Stimulated activated CD4-positive, alpha-beta T cell treated with anti-CD3 and anti-CD28 coated beads, Interleukin-1b, Interleukin-23, amount 100 ng/mL, for 24 hours (primary cell): ENCODE measurements around the gene ALDH3B2.
"Not testable (repeated sequence)": the region's sequence is repeated elsewhere in the genome, so short reads cannot be mapped to it uniquely, and the experiment has no call there.

Experiments
- DNase-seq, 4 experiments: peaks; one replicate each; pipeline ENCODE4 v3.0.0-alpha.2; 2020; ENCODE audit warnings: low read depth in 4 of 4, low spot score in 1 of 4

The ALDH3B2 gene

DNA sequence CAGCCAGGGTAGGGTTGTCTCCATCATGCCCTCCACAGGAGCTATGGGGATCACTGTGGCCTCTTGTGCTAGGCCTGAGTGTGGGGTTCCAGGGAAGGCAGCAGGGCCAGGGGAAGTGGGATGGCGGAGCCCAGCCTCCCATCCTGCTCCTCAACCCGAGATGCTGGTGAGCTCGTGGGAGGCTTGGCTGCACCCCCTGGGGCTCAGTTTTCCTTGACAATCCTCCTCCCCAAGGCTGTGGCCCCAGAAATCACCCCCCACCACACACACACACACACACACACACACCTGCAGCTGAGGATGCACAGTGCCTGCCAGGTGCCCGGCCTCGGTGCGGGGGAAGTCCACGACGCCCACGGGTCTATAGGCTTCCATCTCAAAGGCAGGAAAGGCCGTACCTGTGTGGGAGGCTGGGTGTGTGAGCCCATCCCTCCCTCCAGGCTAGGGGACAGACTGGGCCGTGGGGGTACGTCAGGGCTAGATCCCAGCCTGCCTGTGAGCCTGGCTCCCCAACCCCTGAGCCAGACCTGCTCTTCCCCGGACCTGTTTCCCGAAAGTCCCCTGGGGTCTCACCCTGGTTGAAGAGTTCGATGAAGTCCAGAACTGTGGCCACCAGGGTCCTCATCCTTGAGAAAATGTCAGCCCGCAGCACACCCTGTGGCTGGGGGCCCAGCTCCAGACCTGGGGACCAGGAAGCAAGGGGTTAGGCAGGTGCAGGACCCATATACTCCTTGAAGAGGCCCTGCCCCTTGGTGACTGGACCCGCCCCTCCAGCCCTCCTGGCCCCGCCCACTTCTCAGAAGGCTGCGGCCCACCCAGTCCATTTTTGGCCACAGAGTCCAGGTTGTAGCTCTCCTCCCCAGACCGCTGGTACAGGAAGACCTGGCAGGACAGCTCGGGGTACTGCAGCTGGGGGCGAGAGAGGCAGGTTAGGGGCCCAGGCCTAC lies 29.7 kb downstream of the ALDH3B2 start:
- no peak for DNase-seq

DNA sequence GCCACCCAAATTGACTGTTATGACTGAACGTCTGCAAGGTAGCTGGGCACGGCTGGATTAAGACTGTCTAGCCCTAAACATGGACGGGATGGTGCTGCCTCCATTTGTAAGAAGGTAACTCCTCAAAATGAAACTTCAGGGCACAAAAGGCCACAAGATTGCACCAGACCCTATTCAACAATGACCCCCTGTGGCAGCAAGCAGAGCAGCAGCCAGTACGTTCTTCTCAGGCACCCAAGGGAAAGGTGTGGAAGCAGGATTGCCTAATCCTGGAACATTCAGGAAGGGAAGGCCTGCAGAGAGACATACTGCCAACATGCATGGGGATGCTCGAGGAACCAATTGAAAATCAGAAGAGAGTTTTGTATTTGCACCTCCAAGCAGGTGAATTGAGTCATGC lies 30.4 kb downstream of the ALDH3B2 start:
- DNase-seq: no peak

DNA sequence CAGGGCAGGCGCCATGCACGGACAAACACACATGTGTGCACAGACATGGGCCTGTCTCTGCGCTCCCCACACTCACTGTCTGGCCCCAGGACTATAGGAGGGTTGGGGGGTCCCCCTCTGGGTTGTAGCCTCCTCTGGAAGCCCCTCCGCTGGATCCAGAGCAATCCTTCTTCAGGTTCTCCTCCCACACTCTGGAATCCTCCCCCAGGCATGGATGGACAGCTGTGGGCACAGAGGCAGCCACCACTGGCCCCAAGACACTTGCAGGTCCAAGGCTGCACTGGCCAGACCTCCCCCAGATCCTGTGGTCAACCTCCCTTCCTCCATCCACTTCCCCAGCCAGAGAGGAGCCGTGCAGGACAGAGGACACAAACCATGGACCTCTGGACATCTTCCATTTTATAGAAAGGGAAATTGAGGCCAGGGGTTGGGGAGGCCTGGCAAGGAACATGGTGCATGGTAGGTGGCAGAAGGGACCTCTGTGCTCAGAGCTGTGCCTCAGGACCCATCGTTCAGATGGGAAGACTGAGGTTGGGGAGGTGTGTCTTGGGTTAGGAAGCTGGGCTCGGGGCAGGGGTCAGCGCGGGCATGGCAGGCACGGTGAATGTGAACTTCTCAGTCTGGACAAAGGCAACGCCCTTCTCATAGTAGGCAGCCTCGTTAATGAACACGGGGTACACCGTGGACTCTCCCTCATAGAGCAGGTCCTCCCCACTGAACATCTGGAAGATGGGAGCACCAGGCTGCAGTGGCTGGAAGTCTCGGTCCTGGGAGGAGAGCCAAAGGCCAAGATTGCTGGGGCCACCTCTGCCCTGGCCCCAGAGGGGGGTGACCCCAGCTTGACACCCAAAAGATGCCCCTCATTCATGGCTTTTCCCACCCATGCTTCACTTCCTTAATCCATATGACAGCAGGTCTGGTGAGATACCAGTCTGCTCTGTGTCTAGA lies 32.0 kb downstream of the ALDH3B2 start:
- DNase-seq: no peak

DNA sequence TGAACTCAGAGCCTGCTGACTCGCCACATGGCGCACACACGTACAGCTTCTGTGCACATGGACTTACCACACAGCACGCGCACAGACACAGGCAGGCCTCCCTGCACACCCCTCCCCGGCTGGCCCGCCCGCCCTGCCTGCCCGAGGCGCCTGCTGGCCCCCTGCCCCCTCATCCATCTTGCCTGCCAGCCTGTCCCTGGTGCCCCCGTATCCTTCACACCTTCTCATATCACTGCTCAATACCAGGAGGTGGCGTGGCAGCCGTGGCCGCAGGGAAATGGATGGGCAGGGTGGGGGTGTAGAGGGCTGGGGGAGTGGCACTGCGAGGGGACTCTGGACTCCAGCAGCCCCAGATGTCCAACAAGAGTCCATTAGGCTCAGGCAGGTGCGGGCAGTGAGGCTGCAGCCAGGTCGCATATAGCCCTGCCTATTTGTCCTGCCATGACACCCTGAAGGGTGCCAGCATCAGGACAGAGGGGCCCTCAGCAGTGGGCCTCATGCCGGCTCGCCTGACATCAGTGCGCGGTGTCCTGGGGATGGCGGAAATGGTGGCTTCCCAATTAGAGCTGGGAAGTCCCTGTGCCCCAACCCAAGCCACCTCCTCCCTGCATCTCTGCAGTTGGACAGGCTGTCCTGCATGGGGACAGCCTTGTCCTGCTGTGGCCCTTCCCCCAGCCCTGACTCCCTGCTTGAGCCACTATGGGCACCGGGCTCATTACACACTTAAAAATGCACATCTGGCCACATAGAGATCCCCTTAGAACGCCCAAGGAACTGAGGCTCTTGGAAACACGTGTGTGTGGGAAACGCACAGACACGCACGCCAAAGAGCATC lies 32.9 kb downstream of the ALDH3B2 start:
- no peak for DNase-seq

DNA sequence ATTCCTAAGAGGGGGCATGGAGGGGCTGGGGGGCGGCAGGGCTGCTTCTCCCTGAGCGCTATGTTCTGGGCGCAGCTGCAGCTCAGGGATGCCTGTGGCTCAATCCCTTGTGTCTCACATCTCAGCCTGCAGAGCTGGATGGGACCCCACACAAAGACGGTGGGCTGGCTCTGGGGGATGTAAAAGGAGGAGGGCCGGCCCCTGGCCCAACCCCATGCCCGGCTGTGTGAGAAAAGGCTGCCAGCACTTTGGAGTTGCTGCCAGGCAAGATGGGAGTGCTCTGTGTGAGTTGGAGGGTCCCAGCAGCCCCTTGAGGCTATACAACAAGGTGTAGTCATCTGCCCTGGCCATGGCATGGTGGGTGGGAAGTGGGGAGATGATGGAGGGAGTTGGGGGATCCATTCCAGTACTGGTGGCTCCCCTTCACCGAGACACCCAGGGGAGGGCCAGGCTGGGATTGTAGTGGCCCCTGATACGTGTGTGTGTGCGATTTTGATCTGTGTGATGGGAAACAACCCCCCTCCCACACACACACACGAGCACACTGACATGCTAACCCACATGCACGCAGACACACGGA lies 33.6 kb downstream of the ALDH3B2 start:
- DNase-seq: no peak

DNA sequence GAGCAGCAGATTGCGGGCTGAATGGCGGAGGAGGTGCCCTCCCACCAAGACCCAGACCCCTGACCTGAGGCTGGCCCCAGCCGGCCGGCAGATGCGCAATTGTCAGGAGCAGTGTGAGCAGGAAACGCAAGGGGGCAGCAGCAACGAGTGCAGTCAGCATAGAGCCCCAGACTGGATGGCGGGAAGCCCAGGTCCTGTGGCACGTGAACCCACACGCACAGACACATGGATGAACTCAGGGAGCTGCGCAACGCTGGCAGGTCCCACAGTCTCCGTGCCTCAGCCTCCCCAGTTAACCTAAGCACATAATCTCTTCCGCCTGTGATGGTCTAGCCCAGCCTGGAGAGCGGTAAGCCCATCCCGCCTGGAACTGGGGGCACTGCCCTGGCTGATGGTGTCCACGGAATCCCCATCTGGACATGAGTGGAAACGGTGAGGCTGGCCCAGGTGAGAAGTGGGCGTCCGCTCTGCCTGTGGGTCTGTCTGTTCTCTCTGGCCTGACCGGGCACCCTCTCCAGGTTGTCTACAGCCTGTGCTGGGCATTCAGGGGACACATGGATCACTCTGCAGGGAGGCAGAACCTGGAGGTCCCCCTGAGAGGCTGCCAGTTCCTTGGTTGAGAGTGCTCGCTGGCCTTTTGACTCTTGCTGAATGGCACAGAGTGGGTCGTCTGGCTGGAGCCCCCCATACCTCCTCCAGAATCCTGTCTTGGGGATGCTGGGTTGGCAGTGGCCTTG lies 34.2 kb downstream of the ALDH3B2 start:
- peak in 2 of 4 experiments; percentile 38 to 43 for DNase-seq

DNA sequence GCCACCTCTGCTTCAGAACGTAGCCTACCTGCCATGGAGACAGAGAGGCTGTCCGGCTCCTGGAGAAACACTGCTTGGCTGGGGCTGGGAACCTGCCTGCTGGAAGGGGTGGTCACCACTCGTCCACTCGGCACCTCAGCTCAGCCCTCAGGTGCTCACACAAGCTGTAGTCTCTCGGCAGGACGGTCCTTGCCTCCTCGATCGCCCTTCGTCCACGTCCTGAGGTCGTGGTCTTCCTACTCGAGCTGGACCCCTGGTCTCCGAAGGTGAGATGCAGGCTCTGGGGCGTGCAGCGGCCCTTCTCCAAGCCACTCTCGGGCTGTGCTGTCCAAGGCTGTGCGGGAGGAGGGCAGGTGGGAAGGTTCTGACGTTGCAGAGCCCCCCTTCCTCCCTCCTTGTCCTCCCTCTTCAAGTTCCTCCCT lies 35.0 kb downstream of the ALDH3B2 start, which contains the start of gene TBX10:
TSS of gene TBX10 (minus strand) at position 326 of the 422 bp plus-strand sequence. CDS start at position 35, 291 bp downstream.
- no peak for DNase-seq

DNA sequence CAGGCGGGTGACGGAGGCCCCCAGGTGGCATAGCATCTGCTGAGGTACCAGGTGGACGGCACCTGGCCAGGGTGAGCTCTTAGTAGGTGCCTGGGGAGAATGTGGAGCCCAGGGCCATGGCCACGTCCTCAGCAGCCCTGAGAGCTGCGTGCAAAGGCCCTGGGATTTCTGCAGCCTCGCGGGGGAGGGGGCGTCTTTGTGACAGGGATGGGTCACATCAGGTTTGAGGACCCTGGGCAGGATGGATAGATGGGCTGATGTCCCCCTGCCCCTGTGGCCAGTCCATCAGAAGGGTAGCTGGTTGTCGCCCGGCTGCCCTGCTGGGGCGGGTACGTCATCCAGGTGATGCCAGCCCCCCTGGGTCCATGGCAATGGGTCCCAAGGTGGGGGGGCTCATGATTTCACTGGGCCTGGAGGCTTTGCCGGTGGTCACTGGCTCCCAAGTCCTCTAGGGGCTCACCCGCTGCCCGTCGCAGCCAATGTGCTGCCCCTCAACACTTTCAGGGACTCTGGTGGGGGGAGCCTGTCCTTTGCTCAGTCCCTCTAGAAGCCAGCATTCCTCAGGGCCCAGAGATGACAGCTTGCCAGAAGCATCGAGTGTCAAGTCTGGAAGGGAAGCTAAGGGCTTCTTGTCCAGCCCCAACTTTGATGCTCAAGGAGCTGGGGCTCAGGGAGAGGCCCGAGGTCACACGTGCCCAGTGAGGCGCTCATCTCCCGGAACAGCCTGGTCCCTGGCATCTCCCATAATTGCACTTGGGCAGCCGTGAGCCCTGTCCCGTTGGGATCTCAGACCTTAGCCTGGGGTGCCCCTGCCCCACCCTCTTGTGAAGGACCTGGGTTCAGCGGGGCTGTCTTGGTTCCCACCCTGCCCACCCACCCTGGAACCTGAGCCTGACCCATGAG lies 35.6 kb downstream of the ALDH3B2 start:
- DNase-seq: no peak

DNA sequence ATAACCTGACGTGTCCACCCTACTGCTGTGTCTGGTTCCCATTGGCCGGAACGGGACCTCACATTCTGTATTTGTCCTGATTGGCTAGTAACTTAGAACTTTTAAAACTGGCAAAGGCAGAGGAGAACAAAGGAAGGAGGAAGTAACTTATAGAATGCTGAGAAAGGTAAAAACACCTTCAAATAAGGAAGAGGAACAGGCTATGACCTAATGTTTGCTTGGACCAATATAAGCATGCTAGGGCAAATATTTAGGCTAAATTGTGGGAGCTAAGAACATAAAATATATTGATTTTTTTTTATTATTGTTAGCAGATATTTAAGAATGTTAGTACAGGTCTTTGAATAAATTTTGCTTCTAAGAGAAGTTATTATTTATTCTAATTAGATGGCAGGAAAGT lies 37.0 kb downstream of the ALDH3B2 start:
- DNase-seq: not testable (repeated sequence)

DNA sequence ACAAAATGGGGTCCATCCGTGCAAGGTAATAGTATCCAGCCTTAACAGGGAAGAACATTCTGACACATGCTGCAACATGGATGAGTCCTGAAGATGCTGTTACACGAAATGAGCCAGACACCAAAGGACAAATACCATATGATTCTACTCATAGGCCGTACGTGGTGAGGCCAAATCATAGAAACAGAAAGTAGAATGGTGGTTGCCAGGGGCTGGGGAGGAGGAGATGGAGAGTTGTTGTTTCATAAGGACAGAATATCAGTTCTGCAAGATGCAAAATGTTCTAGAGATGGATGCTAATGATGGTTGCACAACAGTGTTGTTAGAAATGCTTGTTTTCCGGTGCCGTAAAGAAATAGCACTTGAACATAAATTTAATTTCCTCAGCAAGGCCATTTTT lies 37.5 kb downstream of the ALDH3B2 start:
- no peak for DNase-seq

DNA sequence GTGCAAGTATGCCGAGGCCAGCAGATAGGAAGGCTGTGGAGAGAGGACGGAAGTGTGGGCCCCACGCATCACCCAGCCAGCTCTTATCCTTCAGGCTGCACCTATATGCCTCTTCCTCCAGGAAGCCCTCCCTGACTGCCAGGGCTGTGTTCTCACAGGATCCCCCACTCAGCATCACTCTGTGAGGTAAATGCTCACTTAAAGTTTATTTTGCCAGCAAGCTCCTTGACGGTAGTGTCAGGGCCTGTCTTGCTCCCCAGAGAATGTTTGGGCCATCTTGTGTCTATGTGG lies 39.2 kb downstream of the ALDH3B2 start:
- no peak for DNase-seq

DNA sequence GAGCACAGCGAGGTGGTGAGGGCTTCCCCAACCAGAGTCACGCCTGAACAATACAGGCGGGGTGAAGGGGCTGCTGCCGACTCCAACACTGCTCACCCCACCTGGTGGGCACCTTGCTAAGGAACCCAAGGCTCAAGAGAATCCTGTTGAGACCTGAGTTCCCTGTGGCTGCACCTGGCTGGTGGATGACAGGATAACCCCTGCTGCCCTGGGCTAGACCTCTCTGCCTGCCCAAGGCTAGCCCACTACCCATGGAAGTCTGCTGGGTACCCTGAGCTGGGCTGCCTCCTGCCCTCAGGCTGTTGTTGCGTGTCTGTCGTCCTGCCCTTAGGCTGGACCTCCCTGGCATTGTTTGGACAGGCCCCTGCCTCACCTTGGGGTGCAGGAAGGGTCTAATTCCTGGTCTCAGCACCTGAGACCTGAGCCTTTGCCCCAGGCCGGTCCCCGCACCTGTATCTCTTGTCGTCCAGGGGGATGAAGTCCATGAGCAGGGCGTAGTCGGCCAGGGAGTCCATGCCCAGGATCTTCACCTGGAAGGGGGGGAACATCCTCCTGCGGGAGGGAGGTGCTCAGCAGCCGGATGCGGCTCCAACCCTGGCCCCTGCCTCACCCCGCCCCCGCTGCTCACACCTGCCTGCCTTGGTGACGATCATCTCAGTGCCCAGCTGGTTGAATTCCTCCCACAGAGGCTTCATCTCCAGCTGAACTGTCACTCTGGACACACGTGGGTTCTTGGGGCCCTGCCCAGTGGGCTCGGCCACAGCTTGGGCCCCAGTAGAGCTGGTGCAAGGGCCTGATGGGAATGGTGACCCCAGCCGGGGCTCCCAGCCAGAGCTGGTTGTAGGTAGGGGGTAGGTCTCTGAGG lies 39.8 kb downstream of the ALDH3B2 start:
- no peak for DNase-seq

DNA sequence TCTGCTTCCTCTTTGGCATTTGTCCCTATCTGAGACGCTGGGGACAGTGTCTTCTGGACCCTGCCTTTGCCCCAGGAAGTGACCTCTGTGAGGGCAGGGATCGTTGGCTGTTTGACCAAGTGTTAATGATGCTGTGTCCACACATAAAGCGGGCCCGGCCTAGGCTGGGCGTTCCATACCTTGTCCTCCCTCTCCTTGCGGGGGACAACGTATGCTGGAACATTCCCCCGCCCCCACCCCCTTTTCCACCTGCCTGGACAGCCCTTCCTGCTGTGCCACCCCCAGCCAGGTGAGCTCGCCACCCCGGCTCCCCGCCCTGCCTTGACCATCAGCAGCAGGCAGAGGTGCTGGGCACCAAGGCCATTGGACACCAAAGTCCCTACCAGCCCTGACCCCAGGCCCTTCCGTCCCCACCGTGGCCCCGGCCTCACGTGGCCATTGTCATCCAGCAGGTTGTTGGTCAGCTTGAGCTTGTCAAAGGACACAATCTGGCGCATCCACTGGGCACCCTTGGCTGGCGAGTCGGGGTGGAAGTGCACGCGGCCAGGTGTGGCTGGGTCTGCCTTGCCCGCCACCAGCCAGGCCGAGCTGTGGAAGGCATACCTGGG lies 40.6 kb downstream of the ALDH3B2 start:
- DNase-seq: no peak

DNA sequence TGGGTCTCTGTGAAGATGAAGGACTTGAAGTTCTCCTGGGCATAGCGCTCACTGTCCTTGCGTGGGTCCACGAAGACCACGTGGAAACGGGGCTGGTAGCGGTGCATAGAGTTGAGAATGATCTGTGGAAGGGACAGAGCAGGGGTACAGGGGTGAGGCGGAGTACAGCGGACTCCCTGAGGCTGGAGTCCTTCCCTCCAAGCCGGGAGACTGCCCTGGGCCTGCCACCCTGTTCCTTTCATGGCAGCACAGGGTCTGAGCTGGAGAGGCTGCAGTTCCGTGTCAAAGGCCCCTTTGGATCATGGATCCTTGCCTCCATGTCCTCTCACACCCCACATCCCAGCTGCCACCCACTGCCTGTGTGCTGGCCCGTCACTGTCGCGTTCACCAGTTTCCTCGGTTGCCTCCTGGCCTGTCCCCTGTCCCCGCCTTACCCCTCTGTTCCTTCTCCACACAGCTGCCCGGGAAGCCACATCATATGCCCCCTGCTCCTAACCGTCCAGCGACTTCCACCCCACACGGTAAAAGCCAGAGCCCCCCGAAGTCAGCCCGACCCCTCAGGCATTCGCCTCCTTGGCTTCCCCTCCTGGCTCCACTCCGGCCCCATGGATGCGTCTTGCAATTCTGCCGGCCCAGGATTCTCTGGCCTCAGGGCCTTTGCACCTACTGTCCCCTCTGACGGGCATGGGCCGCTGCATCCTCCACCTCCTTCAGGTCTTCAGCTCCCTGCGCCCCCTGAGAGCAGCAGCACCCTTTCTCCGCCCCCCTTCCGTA lies 41.3 kb downstream of the ALDH3B2 start:
- no peak for DNase-seq

DNA sequence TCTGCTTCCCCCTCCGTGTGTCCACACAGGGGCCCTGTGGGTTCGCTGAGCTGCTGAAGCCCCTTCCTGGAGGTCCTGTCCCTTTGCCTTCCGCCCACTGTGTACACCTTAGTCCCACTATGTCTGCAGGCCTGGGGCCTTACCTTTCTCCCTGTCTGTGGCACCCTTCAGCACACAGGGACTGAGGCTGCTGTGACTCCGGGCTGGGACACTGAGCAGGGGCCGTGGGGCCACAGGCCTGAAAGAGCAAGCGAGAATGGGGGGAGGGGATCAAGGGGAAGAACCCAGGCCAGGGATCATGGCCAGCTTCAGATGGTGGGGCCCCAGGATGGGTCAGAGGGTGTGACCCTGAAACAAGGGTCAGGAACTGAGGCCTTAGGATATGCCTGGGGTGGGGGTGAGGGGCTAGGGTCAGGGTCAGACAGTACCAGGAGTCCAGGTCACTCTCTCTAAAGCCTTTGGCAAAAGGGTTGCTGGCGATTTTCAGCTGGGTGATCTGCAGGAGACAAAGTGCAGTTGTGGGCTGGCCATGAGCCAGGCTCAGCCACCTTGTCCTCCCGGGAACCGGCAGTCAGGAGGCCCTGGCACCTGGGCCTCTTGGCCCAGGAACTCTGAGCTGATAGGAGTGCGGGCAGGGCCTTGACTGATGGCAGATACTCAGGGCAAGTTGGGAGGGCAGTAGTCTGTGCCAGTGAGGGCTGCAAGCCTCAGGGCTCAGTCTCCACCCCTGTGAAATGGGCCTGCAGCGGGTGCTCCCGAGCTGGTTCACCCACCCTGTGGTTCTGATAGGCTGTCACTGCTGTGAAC lies 42.0 kb downstream of the ALDH3B2 start:
- no peak for DNase-seq

DNA sequence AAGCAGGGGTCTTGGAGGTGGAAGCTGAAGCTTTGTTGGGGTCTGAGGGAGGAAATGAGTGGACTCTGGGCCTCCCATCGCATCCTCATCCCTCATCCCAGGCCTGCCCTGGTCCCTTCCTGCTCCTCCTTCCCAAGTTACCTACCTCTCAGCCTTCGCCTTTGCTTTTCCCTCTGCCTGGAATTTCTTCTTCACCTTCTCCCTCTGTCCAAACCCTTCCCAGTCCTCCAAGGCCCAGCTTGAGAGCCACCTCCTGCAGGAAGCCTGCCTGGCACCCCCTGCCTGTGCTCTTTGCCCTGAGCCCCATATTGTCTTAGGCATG lies 42.6 kb downstream of the ALDH3B2 start:
- DNase-seq: no peak
